Right lobe of liver (tissue), 4 donors: ENCODE measurements around the gene ZYG11B.

ENCODE experiments used
- CTCF ChIP-seq, 4 donors: fragments of 200-600 bp in 3 of 4; fragments of 450-650 bp in 1 of 4; IDR thresholded peaks; one replicate each; pipeline versions ENCODE4 v1.5.1 to v1.8.0; 2016 to 2022; ENCODE audit warnings: antibody characterized with exemption in 4 of 4, mild to moderate bottlenecking in 2 of 4
- POLR2A ChIP-seq: fragments of 450-650 bp; IDR thresholded peaks from one replicate; pipeline ENCODE4 v1.6.1; 2017; ENCODE audit warnings: antibody characterized with exemption, mild to moderate bottlenecking
- donor health status: DM: no; HTN: no; CAD: no.
- donor health status: DM: no; HTN: no; CAD: no.
- donor health status: DM: no; HTN: yes; CAD: no.

- TF ChIP-seq CTCF (IDR thresholded peaks at IDR 0.05) (no peak), POLR2A (no peak)
Observed at GRCh38 chr1:52855584-52855983, 129.3 kb downstream of the ZYG11B start.
